Measurements from ENCODE around the gene SPATA21. TPM values are rescaled to one million over a fixed set of nuclear protein-coding genes. Genes with fewer than 3 reads are reported as not detected.
A peak's percentile ranks its signal among the peaks of the same experiment; 100 is the strongest.

Gene SPATA21
- total RNA-seq, 1 experiment from 2014 or later, result not detected

- Histone ChIP-seq H2AK5ac (ENCODE audit: insufficient read length, low read length) (no peak overlapping the region), H4K20me1 (ENCODE audit: control insufficient read depth, insufficient read depth, insufficient read length) (peaks cover 5% of the 10 kb centered on the region), H3K14ac (ENCODE audit: insufficient read depth, low read length) (no peak overlapping the region), H2BK120ac (ENCODE audit: low read depth, low read length, poor library complexity, severe bottlenecking) (no peak overlapping the region), H3K4ac (ENCODE audit: low read depth, low read length) (no peak overlapping the region), H4K91ac (ENCODE audit: insufficient read length, low read depth, low read length) (no peak overlapping the region), H2BK20ac (ENCODE audit: low read depth, low read length, poor library complexity, severe bottlenecking) (no peak overlapping the region), H3K23ac (ENCODE audit: insufficient read length, low read depth, low read length) (no peak overlapping the region), H3K18ac (ENCODE audit: insufficient read length, low read depth, low read length) (no peak overlapping the region), H2AFZ (ENCODE audit: low read length) (no peak overlapping the region), H3K56ac (ENCODE audit: insufficient read length, low read depth, low read length) (no peak overlapping the region), H3K79me1 (ENCODE audit: insufficient read depth, low read depth, low read length, poor library complexity, severe bottlenecking) (peaks cover 19% of the 10 kb centered on the region), H4K5ac (ENCODE audit: insufficient read length, low read depth, low read length) (no peak overlapping the region), H3K4me2 (ENCODE audit: insufficient read depth, insufficient read length, low read length) (peak overlapping the region; percentile 6), H3K23me2 (ENCODE audit: insufficient read length, low read depth, low read length, poor library complexity, severe bottlenecking) (no peaks in the 10 kb centered on the region), H2BK15ac (ENCODE audit: low read depth, low read length) (no peak overlapping the region), H3K9ac (ENCODE audit: extremely low read depth, insufficient read length, low read length) (no peak overlapping the region), H3K27me3 (ENCODE audit: insufficient read depth, low read length) (no peaks in the 10 kb centered on the region), H3K4me1 (ENCODE audit: insufficient read depth, low read length) (peaks cover 6% of the 10 kb centered on the region; the same call in 1 of the 2 replicates), H2BK5ac (ENCODE audit: insufficient read length, low read length) (no peak overlapping the region), H2BK12ac (ENCODE audit: insufficient read length, low read depth, low read length) (no peak overlapping the region), H3K79me2 (ENCODE audit: insufficient read depth, low read length) (peaks cover 20% of the 10 kb centered on the region; the same call in 1 of the 2 replicates), H3T11ph (ENCODE audit: low read length) (no peak overlapping the region), H3K9me3 (ENCODE audit: control insufficient read depth, low read depth, low read length) (no peaks in the 10 kb centered on the region), H3K27ac (ENCODE audit: insufficient read length, low read depth, low read length) (no peak overlapping the region), H4K8ac (replicated peaks; ENCODE audit: insufficient read length, low read depth, low read length) (no peak overlapping the region)
- H3K9me3 Mint-ChIP-seq, result no peaks in the 10 kb centered on the region
- peaks cover 11 to 44% (median 43%) of the 10 kb centered on the region in 3 experiments; a peak in 6 of 7 replicates for H3K36me3 Mint-ChIP-seq (ENCODE audit: insufficient read depth in 1 of 3, low read depth in 3 of 3)
- WGBS (ENCODE audit: extremely low coverage, insufficient read length, low lambda C conversion rate), result no CpG with 5 or more reads among the region's 21 CpGs
- TF ChIP-seq, protein P1, sequence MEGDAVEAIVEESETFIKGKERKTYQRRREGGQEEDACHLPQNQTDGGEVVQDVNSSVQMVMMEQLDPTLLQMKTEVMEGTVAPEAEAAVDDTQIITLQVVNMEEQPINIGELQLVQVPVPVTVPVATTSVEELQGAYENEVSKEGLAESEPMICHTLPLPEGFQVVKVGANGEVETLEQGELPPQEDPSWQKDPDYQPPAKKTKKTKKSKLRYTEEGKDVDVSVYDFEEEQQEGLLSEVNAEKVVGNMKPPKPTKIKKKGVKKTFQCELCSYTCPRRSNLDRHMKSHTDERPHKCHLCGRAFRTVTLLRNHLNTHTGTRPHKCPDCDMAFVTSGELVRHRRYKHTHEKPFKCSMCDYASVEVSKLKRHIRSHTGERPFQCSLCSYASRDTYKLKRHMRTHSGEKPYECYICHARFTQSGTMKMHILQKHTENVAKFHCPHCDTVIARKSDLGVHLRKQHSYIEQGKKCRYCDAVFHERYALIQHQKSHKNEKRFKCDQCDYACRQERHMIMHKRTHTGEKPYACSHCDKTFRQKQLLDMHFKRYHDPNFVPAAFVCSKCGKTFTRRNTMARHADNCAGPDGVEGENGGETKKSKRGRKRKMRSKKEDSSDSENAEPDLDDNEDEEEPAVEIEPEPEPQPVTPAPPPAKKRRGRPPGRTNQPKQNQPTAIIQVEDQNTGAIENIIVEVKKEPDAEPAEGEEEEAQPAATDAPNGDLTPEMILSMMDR (conservative IDR thresholded peaks at IDR 0.05), result no peak
- H3K4me1 Mint-ChIP-seq, result peaks cover 35 to 37% of the 10 kb centered on the region in 2 experiments
- H3K4me3 Mint-ChIP-seq, result peak overlapping the region in 1 of 2 experiments; percentile 23; a peak in 2 of 5 replicates
- DNase-seq, result no peak
- no peaks in the 10 kb centered on the region for H3K27me3 Mint-ChIP-seq (ENCODE audit: low read depth)
- H3K27ac Mint-ChIP-seq, result peak overlapping the region; percentile 1 to 86 (median 81); a peak in 5 of 7 replicates
Measured at GRCh38 chr1:16392740-16393569, 44.3 kb downstream of the SPATA21 start.
